Left renal pelvis (tissue), 4 donors: ENCODE results near the gene PACS1. TPM values are rescaled to one million over a fixed set of nuclear protein-coding genes. Genes with fewer than 3 reads are reported as not detected.

Source experiments
- DNase-seq, 4 donors: peaks; one replicate each; pipeline ENCODE4 v3.0.0-alpha.2; 2013; ENCODE audit warnings: low read depth in 4 of 4, low spot score in 3 of 4
- polyA plus RNA-seq, 4 donors: library from polyadenylated mRNA; unstranded; fragments of 120-200 nt; gene quantifications; one replicate each; pipeline ENCODE4 v1.2.1, GENCODE V29; 2013; ENCODE audit not compliant: insufficient read length in 4 of 4

The PACS1 gene
- polyA plus RNA-seq, 4 donors: 43.6 to 60.4 (median 49.3) TPM

DNA sequence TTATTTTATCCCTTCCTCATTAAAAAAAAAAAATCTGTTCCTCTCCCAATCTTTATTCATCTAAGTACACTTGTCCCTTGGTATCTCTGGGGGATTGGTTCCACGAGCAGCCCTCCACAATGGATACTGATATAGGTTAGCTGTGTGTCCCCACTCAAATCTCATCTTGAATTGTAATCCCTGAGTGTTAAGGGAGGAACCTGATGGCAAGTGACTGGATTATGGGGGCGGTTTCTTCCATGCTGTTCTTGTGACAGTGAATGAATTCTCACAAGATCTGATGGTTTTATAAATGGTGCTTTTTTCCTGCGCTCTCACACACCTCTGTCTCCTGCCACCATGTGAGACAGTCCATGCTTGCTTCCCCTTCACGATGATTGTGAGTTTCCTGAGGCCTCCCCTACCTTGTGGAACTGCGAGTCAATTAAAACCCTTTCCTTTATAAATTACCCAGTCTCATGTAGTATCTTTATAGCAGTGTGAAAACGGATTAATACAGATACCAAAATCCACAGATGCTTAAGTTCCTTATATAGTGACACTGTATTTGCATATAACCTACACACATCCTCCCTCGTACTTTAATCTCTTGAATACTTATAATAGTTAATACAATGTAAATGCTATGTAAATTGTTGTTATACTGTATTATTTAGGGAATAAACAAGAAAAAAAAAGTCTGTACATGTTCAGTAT is 62.0 kb downstream of the PACS1 start:
- DNase-seq: no peak

- no peak for DNase-seq
These were observed 63.2 kb downstream of the PACS1 start for GRCh38 chr11:66133216-66133775.

GRCh38 chr11:66136752-66137123 is 66.7 kb downstream of the PACS1 start:
- DNase-seq: no peak

- no peak for DNase-seq
These were observed 69.8 kb downstream of the PACS1 start for GRCh38 chr11:66139817-66140404.

DNA sequence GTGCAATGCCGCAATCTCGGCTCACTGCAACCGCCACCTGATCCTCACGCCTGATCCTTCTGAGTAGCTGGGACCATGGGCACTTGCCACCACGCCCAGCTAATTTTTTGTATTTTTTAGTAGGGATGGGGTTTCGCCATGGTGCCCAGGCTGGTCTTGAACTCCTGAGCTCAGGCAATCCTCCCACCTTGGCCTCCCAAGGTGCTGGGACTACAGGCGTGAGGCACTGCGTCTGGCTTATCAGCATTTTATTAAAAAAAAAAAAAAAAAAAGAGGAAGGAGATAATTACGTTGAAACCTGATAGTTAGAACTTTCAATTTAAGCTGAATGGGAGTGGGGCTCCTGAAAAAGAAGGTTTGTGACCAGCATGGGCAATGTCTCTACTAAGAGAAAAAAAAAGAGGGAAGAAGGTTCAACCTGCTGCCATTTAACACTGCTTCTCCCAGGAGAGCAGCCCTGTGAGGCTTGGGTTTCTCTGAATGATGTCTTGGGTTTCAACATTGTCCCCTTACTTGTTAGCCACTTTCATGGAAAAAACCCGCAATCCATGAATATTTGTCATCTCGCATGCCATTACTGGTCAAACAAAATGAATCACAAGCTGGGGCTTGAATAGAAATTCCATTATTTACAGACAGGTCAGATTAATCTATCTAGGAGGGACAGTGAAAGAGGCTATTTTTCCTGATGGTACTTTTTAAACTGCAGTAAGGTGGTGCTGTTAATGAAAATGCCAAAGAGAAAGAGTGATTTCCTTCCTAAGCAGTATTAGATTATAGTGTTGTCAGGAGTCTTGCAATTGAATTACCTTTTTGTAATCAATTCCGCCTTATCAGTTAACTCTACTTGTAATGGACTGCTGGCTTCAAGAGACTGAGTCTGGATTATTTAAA is 72.5 kb downstream of the PACS1 start:
- DNase-seq: no peak

- DNase-seq: no peak
These were observed 73.1 kb downstream of the PACS1 start for GRCh38 chr11:66143264-66143566.

DNA sequence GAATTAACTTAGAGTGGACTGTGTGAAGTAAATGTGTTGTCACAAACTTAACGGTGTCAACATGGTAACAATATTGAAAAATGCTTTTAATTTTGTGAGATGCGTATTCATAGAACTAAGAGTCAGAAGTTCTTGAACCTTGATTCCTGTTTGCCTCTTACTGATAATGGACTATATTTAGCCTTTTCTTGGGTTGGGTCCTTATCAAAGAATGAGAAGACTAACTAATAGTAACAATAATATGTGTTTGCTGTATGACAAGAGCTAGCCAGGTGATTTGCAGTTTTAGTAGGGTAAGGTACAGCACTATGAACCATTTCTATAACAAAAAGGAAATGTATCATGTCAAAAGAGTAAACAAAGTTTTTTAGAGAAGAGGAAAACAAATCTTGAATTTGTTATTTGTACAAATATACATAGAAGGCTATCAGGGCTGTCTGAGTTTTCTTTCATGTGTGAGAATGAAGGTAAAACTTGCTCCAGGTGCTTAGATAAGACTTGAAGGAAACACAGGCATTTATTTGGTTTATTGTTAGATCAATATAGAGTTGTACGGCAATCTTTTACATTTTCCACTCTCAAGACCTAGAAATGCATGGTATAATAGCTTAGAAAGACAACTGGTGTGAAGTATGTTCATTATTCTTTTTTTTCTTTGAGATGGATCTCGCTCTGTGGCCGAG is 74.1 kb downstream of the PACS1 start:
- DNase-seq: no peak

DNA sequence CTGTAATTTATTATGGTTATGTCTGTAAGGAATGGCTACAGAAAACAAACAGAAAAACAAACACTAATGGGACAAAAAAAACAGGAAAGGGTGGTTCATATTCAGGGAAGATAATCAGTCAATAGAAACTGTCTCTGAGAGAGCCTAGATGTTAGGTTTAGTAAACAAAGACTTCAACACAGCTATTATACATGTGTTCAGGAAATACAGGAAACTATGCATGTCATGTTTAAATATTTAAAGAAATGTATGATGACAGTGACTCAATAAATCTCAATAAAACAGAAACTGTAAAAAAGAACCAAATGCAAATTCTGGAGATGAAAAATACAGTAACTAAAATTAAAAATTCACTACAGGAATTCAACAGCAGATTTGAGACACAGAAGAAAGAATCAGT is 76.0 kb downstream of the PACS1 start:
- no peak for DNase-seq

DNA sequence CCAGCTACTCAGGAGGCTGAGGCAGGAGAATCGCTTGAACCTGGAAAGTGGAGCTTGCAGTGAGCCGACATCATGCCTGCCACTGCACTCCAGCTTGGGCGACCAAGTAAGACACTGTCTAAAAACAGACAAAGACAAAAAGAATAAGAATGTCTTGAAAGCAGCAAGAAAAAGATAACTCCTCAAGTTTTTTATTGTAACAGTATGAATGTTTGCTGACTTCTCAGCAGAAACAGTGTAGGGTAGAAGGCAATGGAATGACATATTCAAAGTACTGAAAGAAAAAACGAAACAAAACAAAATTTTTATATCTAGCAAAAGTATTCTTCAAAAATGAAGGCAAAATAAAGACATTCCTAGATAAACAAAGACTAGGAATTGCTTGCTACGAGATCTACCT is 76.9 kb downstream of the PACS1 start:
- DNase-seq: no peak

- DNase-seq: no peak
These were observed 80.1 kb downstream of the PACS1 start for GRCh38 chr11:66150140-66150539.

- DNase-seq: no peak
These were observed 80.7 kb downstream of the PACS1 start for GRCh38 chr11:66150725-66151124.

- DNase-seq: no peak
These were observed 81.2 kb downstream of the PACS1 start for GRCh38 chr11:66151273-66151672.

DNA sequence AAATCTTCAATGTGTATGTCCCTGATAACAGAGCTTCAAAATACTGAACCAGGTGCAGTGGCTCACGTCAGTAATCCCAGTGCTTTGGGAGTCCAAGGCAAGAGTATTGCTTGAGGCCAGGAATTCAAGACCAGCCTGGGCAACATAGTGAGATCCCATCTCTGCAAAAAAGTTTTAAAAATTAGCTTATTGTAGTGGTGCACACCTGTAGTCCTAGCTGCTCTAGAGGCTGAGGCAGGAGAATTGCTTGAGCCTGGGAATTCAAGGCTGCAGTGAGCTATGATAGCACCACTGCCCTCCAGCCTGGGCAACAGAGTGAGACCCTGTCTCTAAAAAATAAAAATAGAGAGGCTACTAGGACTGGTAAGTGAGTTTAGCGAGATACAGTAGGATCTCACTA is 84.0 kb downstream of the PACS1 start:
- DNase-seq: no peak

GRCh38 chr11:66155387-66156073 is 85.5 kb downstream of the PACS1 start:
- no peak for DNase-seq

GRCh38 chr11:66157182-66157864 is 87.3 kb downstream of the PACS1 start:
- no peak for DNase-seq

- DNase-seq: no peak
These were observed 88.1 kb downstream of the PACS1 start for GRCh38 chr11:66158156-66158555.

DNA sequence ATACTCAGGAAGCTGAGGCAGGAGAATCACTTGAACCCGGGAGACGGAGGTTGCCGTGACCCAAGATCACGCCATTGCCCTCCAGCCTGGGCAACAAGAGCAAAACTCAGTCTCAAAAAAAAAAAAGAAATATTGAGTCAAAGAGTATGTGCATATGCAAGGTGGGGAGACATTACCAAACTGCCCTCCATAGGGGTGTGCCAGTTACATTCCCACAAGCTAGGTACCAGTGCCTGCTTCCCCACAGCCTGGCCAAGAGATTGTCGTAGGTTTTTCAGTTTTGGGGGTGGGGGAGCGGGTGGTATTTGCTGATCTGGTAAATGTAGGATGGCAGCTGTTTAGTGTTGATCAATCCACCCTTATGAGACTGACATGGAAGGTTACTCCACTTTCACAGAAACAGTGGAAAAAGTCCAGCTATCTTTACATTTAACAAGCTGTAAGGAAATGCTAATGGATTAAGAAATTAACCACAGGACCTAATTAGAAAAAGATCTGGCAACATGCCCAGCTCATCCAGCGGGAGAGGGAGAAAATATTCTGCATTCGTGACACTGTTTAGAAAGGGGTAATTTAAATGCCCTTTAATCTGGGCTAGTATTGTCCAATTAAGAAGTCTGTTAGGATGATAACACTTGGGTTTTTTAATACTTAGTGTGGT is 89.4 kb downstream of the PACS1 start:
- DNase-seq: no peak

DNA sequence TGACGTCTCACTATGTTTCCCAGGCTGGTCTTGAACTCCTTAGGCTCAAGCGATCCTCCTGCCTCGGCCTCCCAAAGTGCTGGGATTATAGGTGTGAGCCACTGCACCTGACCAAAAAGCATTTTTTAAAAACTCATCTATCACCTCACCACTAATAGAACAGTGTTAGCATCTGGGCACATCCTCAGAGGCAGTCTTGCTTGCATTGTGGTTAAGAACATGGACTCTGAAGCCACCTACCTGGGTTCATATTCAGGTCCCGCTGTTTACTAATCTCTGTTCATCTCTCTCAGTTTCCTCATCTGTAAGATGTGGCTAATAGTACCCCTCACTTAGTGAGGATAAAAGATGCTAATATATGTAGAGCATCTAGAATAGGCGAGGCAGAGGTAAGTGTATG is 90.6 kb downstream of the PACS1 start:
- DNase-seq: no peak

DNA sequence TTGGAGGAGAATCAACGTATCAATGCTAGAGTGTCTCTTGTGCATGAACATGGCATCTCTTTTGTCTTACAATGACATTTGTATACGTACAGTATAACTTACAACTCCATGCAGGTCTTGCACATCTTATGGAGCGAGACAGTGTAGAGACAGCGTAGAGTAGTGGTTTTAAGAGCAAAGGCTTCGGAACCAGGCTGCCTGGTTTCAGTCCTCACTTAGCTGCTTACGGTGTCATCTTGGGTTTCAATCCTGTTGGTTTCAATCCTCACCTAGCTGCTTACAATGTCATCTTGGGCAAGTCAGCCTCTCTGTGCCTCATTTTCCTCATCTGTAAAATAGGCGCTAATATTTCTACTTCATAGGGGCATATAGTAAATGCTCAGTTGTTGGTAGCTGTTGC is 98.2 kb downstream of the PACS1 start:
- no peak for DNase-seq
